ENCODE data around the gene PLGLB2.
"Not testable (repeated sequence)": the region's sequence is repeated elsewhere in the genome, so short reads cannot be mapped to it uniquely, and the experiment has no call there.

PLGLB2 gene

DNA sequence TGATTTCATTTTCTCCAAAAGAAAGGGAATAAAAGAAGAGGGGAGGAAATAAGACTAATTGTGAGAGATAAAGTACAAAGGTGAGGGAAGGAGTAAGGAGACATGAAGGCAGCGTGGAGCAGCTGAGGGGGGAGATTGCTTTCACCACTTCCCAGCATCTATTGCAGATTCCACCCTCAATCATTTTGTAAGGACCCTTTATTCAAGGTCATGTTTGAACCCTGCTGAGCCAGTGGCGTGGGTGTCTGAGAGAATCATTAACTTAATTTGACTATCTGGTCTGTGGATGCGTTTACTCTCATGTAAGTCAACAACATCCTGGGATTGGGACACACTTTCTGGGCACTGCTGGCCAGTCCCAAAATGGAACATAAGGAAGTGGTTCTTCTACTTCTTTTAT lies at the start of gene PLGLB2:
Gene PLGLB2 (plus strand): TSS at position 297 of the 400 bp plus-strand sequence. CDS start 67 bp downstream, at position 364.
- not testable (repeated sequence) for DNase-seq

DNA sequence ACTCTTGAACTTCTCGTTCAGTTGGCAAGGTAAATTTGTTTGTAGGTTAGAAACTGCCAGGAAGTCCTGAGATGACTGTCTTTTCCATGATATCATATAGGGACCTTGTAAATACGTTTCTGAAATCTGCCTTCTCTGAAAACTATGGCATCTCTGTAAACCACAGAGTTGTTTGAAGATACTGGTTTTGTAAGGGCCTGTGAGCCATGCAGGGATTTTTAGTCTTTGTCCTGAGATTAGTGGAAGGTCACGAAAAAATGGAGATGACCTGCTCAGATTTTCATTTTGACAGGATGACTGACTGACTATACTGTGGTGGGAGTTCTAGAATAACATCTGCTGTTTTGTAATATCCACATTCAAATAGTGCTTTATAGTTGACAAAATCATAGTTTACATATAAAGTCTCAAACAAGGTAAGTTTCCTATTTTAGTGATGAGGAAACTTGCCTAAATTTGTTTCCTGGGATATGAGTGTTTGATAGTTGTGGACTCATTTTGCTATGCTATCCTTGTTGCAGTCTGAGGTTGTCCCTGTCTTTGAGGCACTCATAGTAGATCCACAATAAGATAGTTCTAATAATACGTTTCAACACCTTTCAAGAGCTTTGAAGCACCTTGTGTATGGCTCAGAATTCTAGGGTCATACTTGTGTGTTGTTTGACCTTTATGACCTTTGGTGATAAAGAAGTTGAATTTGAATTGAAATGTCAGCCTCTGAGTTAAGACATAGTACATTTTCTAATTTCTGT lies 43.1 kb upstream of the PLGLB2 start:
- not testable (repeated sequence) for DNase-seq

DNA sequence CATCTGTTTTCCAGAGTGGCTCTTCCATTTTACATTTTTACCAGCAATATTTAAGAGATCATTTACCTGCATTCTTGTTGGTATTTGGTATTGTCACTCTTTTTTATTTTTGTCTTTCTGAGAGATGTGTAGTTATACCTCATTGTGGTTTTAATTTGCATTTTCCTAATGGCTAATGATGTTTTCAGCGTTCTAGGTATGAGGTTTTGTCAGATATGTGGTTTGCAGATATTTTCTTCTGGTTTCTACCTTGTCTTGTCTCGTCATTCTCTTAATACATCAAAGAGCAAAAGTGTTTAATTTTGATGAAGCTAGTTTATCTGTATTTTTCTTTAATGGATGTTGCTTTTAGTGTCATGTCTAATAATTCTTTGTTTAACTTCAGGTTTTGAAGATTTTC lies 39.5 kb upstream of the PLGLB2 start:
- not testable (repeated sequence) for DNase-seq

DNA sequence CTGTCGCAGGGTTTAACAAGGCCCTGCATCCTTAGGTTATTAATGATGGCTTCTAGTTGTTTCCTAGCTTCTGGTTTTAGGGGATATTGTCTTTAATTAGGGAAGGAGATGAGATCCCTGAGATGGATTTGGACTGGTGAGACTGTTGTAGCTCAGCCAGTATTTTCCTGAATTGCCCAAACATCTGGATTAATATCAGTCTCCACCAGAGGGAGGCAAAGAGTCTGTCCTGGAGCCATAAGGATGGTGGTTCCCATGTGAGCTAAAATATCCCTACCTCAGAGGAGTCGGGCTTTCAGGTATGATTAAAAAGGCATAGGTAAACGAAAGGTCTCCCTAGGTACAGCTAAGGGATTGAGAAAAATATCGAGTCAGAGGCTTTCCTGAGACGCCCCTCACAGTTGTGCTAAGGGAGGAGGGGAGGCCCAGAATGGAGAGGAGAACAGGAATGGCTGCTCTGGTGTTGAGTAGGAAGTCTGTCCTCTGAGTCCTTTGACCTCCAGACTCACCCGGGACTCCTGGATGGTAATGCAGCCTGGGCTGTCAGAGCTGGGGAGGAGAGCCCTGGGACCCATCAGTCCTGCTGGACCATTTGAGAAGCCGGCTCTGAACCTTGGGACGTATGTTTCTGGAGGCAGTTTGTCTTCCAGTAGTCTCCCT lies 19.8 kb upstream of the PLGLB2 start:
- not testable (repeated sequence) for DNase-seq

DNA sequence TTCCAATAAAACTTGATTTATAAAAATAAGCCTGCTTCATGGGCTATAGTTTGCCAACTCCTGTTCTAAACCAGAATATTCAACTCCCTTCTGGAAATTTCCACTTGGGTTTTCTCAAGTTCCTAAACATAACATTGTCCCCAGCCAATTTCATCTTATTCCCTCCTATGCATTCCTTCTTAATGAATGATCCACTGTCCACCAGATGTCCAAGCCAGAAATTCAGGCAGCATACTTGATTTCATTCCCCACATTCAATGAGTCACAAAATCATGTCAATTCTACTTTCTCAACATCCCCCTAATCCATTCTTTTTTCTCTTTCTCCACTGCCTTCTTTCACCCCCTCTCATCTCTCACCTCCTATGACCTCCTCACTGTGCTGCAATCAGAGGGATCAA lies 7.0 kb upstream of the PLGLB2 start:
- not testable (repeated sequence) for DNase-seq

DNA sequence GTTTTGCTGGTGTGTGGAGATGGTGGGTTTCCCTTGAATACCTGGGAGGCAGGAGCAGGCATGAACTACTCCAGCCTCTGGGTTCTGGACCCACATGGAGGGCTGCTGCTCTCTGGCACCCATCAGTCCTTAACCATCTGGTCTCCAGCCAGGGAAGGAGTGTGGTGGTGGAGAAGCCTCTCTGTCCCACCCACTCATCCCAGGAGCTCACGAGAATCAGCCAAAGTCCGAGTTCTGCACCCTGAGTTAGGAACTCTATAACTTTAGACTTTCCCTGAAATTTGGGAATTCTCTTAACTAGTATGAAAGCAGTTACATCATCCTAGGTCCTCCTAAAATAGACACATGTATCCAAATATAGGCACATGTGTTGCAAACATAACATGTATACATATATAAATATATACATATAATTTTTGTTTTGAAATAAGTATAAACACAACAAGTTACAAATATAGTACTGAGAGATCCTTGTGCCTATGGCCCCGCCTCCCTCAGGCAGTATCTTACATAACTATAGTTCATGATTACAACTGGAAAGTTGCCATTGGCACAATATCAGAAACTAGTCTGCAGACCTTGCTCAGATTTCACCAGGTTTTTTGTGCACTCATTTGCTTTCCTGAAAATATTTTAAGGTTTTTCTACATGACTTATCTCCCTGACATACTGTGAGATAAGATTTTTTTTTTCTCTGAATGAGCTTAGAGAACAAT lies 5.3 kb upstream of the PLGLB2 start:
- not testable (repeated sequence) for DNase-seq

DNA sequence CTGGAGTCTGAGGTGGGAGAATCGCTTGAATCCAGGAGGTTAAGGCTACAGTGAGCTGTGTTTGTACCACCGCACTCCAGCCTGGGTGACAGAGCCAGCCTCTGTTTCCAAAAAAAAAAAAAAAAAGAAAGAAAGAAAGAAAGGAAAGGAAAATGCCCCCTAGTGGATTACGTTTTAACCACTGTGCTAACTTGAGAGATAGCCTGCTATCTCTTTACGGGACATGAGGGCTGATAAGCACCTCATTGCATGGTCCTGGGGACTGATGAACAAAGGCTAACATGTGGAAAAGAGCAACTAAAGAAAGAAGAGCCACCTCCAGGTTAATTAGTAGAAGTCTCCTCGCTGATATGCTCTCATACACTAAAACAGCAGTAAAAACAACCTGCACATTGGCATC lies 4.2 kb upstream of the PLGLB2 start:
- DNase-seq = not testable (repeated sequence)

DNA sequence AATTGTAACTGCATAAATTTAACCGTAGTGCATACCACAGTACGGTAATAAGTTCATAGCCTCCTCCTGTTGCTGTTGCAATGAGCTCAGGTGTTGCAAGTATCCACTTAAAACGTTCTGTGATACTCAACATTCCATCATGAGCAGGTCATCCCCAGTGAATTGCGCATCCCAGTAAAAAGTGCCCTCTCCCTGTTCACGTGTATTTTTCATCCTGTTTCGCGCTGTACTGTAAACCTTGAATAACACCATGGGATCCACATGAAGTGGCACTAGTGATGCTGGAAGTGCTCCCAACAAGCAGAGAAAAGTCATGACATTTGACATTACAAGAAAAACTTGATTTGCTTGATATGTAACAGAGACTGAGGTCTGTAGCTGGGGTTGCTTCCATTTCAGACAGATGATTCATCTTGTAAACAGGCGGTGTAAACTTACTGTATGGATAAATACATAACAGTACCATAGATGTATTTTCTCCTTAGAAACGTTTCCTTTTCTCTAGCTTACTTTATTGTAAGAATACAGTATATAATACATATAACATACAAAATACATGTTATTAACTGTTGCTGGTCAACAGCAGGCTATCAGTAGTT lies 2.4 kb upstream of the PLGLB2 start:
- not testable (repeated sequence) for DNase-seq

DNA sequence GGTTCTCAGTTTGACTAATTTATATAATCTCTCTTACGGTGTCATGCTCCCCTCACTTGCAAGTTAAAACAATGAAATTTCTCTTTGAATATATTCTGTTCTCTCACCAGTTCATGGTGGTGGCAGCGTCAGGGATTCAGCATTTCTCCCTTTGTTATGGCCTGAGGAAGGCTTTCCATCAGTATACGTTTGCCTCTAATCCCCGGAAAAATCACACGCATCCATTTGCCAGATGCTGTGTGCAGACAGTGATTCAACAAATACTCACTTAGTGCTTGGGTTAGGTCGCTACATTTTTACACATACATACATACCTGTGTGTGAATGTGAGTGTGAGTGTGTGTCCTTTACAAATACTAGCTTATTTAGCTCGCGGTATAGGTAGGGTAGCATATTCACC lies 637 bp downstream of the PLGLB2 start:
- not testable (repeated sequence) for DNase-seq

DNA sequence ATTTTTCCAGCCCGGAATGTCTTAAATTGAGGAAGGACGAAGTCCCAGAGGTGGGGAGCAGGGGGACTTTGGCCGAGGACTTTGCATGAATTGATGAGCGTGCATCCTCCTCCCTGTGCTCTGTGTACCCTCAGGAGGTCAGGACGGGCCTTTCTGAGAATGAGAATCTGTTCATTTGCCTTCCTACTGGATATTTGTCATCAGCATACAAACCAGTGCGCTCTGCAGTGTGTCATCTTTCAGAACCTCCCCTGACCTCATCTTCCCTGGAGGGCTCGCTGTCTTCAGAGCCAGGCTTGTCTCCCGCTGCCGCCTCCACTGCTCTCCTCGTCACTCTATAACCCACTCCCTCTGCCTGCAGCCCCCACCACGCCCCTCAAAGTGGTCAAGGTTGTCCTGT lies 2.7 kb downstream of the PLGLB2 start:
- not testable (repeated sequence) for DNase-seq

DNA sequence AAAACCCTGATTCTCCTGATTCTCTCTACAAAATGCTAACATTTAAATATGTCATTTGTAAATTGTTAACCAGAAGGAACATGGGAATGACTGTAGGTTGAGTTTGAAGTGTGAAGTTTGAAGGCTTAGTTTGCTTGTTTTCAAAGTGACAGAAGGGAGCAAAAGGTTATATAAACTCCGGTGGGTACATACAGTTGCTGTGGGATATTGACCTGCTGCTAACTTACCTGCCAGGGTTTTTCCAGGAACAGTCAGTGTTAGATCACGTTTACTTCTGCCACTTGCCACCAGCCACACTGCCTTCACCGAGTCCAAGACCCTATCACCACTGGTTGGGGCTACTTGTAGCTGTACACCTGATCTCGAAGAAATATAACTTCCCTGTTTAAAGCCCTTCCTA lies 6.9 kb downstream of the PLGLB2 start:
- DNase-seq = not testable (repeated sequence)
